ENCODE measurements around the gene RNF150.
"Not testable (repeated sequence)": the region's sequence is repeated elsewhere in the genome, so short reads cannot be mapped to it uniquely, and the experiment has no call there.

The RNF150 gene

GRCh38 chr4:141075553-141075952, 57.7 kb downstream of the RNF150 start:
- no peak for DNase-seq (ENCODE audit: low spot score)

GRCh38 chr4:141074098-141074878, 59.0 kb downstream of the RNF150 start:
- DNase-seq (ENCODE audit: low spot score): no peak

GRCh38 chr4:141066690-141067089, 66.6 kb downstream of the RNF150 start:
- DNase-seq (ENCODE audit: low spot score): no peak

GRCh38 chr4:141065872-141066271, 67.4 kb downstream of the RNF150 start:
- DNase-seq (ENCODE audit: low spot score): no peak

GRCh38 chr4:141062651-141063050, 70.6 kb downstream of the RNF150 start:
- no peak for DNase-seq (ENCODE audit: low spot score)

GRCh38 chr4:141058591-141059512, 74.4 kb downstream of the RNF150 start:
- no peak for DNase-seq (ENCODE audit: low spot score)

- no peak for DNase-seq (ENCODE audit: low spot score)
These were observed 75.7 kb downstream of the RNF150 start for GRCh38 chr4:141057582-141057981.

- no peak for DNase-seq (ENCODE audit: low spot score)
These were observed 76.8 kb downstream of the RNF150 start for GRCh38 chr4:141056473-141056872.

GRCh38 chr4:141054446-141054845, 78.8 kb downstream of the RNF150 start:
- no peak for DNase-seq (ENCODE audit: low spot score)

- not testable (repeated sequence) for DNase-seq (ENCODE audit: low spot score)
These were observed 82.3 kb downstream of the RNF150 start for GRCh38 chr4:141050999-141051398.

- no peak for DNase-seq (ENCODE audit: low spot score)
These were observed 85.9 kb downstream of the RNF150 start for GRCh38 chr4:141047228-141047884.

GRCh38 chr4:141046255-141046654, 87.0 kb downstream of the RNF150 start:
- no peak for DNase-seq (ENCODE audit: low spot score)

- no peak for DNase-seq (ENCODE audit: low spot score)
These were observed 87.4 kb downstream of the RNF150 start for GRCh38 chr4:141045848-141046247.

GRCh38 chr4:141041021-141041476, 92.2 kb downstream of the RNF150 start:
- no peak for DNase-seq (ENCODE audit: low spot score)

GRCh38 chr4:141039156-141039555, 94.1 kb downstream of the RNF150 start:
- DNase-seq (ENCODE audit: low spot score): no peak

GRCh38 chr4:141038428-141038827, 94.8 kb downstream of the RNF150 start:
- no peak for DNase-seq (ENCODE audit: low spot score)

- DNase-seq (ENCODE audit: low spot score): no peak
These were observed 95.8 kb downstream of the RNF150 start for GRCh38 chr4:141037446-141037845.

GRCh38 chr4:141036786-141037185, 96.5 kb downstream of the RNF150 start:
- no peak for DNase-seq (ENCODE audit: low spot score)

- DNase-seq (ENCODE audit: low spot score): no peak
These were observed 97.3 kb downstream of the RNF150 start for GRCh38 chr4:141035920-141036319.

GRCh38 chr4:141028024-141028529, 105.2 kb downstream of the RNF150 start:
- DNase-seq (ENCODE audit: low spot score): no peak

GRCh38 chr4:141027421-141027820, 105.8 kb downstream of the RNF150 start:
- DNase-seq (ENCODE audit: low spot score): no peak

GRCh38 chr4:141026900-141027299, 106.4 kb downstream of the RNF150 start:
- no peak for DNase-seq (ENCODE audit: low spot score)

All from activated CD4-positive, alpha-beta T cell treated with anti-CD3 and anti-CD28 coated beads, Interleukin-2, Interleukin-4, amounts not matched to agents 100 ng/mL and 50 ng/mL, durations not matched to agents 16 hours and 8 hours (primary cell).